CD4-positive, alpha-beta T cell (primary cell): ENCODE data around the gene PTPA. TPM values are rescaled to one million over a fixed set of nuclear protein-coding genes. Genes with fewer than 3 reads are reported as not detected.

Experiments
- ATAC-seq: fragments of 200-7000 bp; cut with Tn5 transposase; one replicate; pipeline ENCODE4 v1.10.0; 2022; ENCODE audit warnings: mild to moderate bottlenecking; ENCODE audit not compliant: poor library complexity
- CTCF ChIA-PET: fragments of 350-600 bp; sonication (Branson Sonifier 250); formaldehyde crosslinking; loops from one replicate; lab custom pipeline; 2021; ENCODE audit warnings: antibody characterized with exemption, inconsistent platforms; lab: Charles Lee
- POLR2A ChIA-PET: fragments of 350-600 bp; sonication (Branson Sonifier 250); formaldehyde crosslinking; loops from one replicate; lab custom pipeline; 2021; ENCODE audit warnings: antibody characterized with exemption, inconsistent platforms; lab: Charles Lee
- DNase-seq, 14 experiments: peaks; one replicate each; pipeline ENCODE4 v3.0.0-alpha.2; 2013 to 2020; ENCODE audit warnings: mixed read lengths in 2 of 14
- H3K27ac ChIP-seq, 2 donors: one replicate each; pipeline versions ENCODE4 v1.5.1 to v1.7.0; 2013; ENCODE audit warnings: low read length in 2 of 2, low read depth in 1 of 2, mild to moderate bottlenecking in 1 of 2
- H3K27me3 ChIP-seq, 2 experiments: 1 replicate in 1 of 2; 2 replicates in 1 of 2; pipeline versions ENCODE4 v1.6.1 to v1.7.0; 2013; ENCODE audit warnings: low read length in 2 of 2, control low read depth in 1 of 2, mild to moderate bottlenecking in 1 of 2, moderate library complexity in 1 of 2; ENCODE audit not compliant: insufficient read depth in 2 of 2, control insufficient read depth in 1 of 2
- H3K36me3 ChIP-seq: one replicate; pipeline ENCODE4 v1.6.1; 2013; ENCODE audit warnings: low read length, control low read depth; ENCODE audit not compliant: insufficient read depth
- H3K4me1 ChIP-seq: one replicate; pipeline ENCODE4 v1.6.1; 2013; ENCODE audit warnings: low read length, control low read depth; ENCODE audit not compliant: insufficient read depth
- H3K4me3 ChIP-seq: one replicate; pipeline ENCODE4 v1.5.1; 2013; ENCODE audit warnings: mild to moderate bottlenecking, low read length, moderate library complexity
- H3K9me3 ChIP-seq, 2 experiments: 1 replicate in 1 of 2; 2 replicates in 1 of 2; pipeline versions ENCODE4 v1.6.1 to v1.7.0; 2013; ENCODE audit warnings: low read length in 2 of 2, mild to moderate bottlenecking in 2 of 2, control low read depth in 1 of 2, moderate library complexity in 1 of 2; ENCODE audit not compliant: control insufficient read depth in 1 of 2, insufficient read depth in 1 of 2
- H3K27ac Mint-ChIP-seq: one replicate; pipeline ENCODE4 v1.8.0; 2020; ENCODE audit warnings: mixed read lengths
- H3K27me3 Mint-ChIP-seq: one replicate; pipeline ENCODE4 v1.8.0; 2021; ENCODE audit warnings: mixed read lengths
- H3K36me3 Mint-ChIP-seq: one replicate; pipeline ENCODE4 v1.8.0; 2021; ENCODE audit warnings: low read depth, mixed read lengths
- H3K4me1 Mint-ChIP-seq: one replicate; pipeline ENCODE4 v1.8.0; 2021; ENCODE audit warnings: low read depth, mixed read lengths
- H3K4me3 Mint-ChIP-seq: one replicate; pipeline ENCODE4 v1.8.0; 2020; ENCODE audit warnings: mild to moderate bottlenecking, mixed read lengths
- H3K9me3 Mint-ChIP-seq: one replicate; pipeline ENCODE4 v1.8.0; 2020; ENCODE audit warnings: mixed read lengths
- intact Hi-C, 2 experiments: fragments of 100-400 bp; cut with DNase I in 1 of 2; cut with micrococcal nuclease in 1 of 2; formaldehyde crosslinking; loops; one replicate each; pipeline versions ENCODE4 v1.15.1 to v1.9.0; 2023 to 2025; cut with DNase I, micrococcal nuclease
- total RNA-seq, 174 experiments: library from RNA in 2 of 174; stranded (reverse) in 2 of 174; gene quantifications; one replicate each; pipeline ENCODE4 v1.2.3 and lab custom pipeline; 2021 to 2026
- TF ChIP-seq, protein P1 (sequence below): fragments of 200-600 bp; IDR thresholded peaks from one replicate; pipeline ENCODE4 v1.8.0; 2022; ENCODE audit warnings: antibody characterized with exemption, mild to moderate bottlenecking

PTPA gene
- total RNA-seq, 2 experiments from 2014 or later = 21.6 to 23.3 TPM

DNA sequence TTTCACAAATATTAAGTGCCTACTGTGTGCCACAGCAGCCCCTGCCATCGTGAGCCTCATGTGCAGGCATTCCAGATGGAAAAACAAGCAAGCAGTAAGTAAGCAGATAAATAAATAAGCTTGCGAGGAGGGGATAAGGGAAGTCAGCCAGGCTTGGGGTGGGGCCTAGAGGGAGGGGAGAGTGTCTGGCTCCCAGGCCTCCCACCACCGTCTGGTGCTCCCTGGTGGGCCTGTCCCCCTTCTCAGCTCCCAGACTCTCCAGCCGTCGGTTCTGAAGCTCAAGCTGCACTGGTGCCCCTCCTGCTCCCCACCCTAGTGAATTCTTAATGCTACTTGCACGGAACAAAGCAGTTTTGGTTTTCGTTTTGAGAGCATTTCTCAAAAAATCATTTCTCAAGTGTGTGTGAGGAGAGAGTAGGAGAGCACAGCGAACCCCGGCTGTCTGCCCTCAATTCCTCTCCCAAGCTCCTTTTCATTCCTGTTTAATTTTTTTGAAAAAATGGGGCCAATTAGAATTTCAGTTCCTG lies 73.4 kb downstream of the PTPA start:
- TF ChIP-seq, protein P1, sequence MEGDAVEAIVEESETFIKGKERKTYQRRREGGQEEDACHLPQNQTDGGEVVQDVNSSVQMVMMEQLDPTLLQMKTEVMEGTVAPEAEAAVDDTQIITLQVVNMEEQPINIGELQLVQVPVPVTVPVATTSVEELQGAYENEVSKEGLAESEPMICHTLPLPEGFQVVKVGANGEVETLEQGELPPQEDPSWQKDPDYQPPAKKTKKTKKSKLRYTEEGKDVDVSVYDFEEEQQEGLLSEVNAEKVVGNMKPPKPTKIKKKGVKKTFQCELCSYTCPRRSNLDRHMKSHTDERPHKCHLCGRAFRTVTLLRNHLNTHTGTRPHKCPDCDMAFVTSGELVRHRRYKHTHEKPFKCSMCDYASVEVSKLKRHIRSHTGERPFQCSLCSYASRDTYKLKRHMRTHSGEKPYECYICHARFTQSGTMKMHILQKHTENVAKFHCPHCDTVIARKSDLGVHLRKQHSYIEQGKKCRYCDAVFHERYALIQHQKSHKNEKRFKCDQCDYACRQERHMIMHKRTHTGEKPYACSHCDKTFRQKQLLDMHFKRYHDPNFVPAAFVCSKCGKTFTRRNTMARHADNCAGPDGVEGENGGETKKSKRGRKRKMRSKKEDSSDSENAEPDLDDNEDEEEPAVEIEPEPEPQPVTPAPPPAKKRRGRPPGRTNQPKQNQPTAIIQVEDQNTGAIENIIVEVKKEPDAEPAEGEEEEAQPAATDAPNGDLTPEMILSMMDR = no peak
- Mint-ChIP-seq H3K27me3 (no peaks in the 10 kb centered on the region), H3K36me3 (no peaks in the 10 kb centered on the region), H3K4me3 (no peak overlapping the region), H3K4me1 (no peaks in the 10 kb centered on the region), H3K27ac (no peak overlapping the region), H3K9me3 (no peaks in the 10 kb centered on the region)
- DNase-seq = no peak
- intact Hi-C loops = no loop called here
- POLR2A ChIA-PET = no interaction called here
- no peaks in the 10 kb centered on the region for H3K36me3 ChIP-seq
- peaks cover 6% of the 10 kb centered on the region for H3K4me1 ChIP-seq
- no peak overlapping the region for H3K4me3 ChIP-seq
- ATAC-seq = no peak
- no peak overlapping the region for H3K27ac ChIP-seq
- H3K27me3 ChIP-seq = no peaks in the 10 kb centered on the region
- CTCF ChIA-PET = interaction anchor here (0.9 kb wide), 1 partner anchor 11 kb away, joined by 3 read pairs; no protein-coding TSS in a partner anchor
- no peaks in the 10 kb centered on the region for H3K9me3 ChIP-seq

GRCh38 chr9:129185402-129185801 lies 74.2 kb downstream of the PTPA start:
- CTCF ChIA-PET = interaction anchor here (0.9 kb wide), 1 partner anchor 12 kb away, joined by 3 read pairs; no protein-coding TSS in a partner anchor
- TF ChIP-seq, protein P1 = no peak
- no peak for ATAC-seq

GRCh38 chr9:129185991-129186390 lies 74.8 kb downstream of the PTPA start:
- Mint-ChIP-seq H3K9me3 (no peaks in the 10 kb centered on the region), H3K27ac (no peak overlapping the region), H3K4me1 (no peaks in the 10 kb centered on the region), H3K4me3 (no peak overlapping the region), H3K36me3 (no peaks in the 10 kb centered on the region), H3K27me3 (no peaks in the 10 kb centered on the region)
- intact Hi-C loops = no loop called here
- Histone ChIP-seq H3K27ac (no peak overlapping the region), H3K4me3 (no peak overlapping the region), H3K4me1 (peaks cover 6% of the 10 kb centered on the region), H3K27me3 (no peaks in the 10 kb centered on the region), H3K9me3 (no peaks in the 10 kb centered on the region), H3K36me3 (no peaks in the 10 kb centered on the region)
- DNase-seq (peak in 1 of 14 experiments; percentile 21), ATAC-seq (no peak)
- TF ChIP-seq, protein P1 = no peak
- CTCF ChIA-PET = no interaction called here
- POLR2A ChIA-PET = no interaction called here

More at GRCh38 chr9:129185402-129185801, 74.2 kb downstream of the PTPA start:
- DNase-seq = no peak
- intact Hi-C loops = no loop called here
- Mint-ChIP-seq H3K27me3 (no peaks in the 10 kb centered on the region), H3K27ac (no peak overlapping the region), H3K4me1 (no peaks in the 10 kb centered on the region), H3K4me3 (no peak overlapping the region), H3K9me3 (no peaks in the 10 kb centered on the region), H3K36me3 (no peaks in the 10 kb centered on the region)
- H3K4me1 ChIP-seq = peaks cover 6% of the 10 kb centered on the region
- no peaks in the 10 kb centered on the region for H3K36me3 ChIP-seq
- H3K4me3 ChIP-seq = no peak overlapping the region
- H3K27ac ChIP-seq = no peak overlapping the region
- no peaks in the 10 kb centered on the region for H3K27me3 ChIP-seq
- POLR2A ChIA-PET = no interaction called here
- H3K9me3 ChIP-seq = no peaks in the 10 kb centered on the region
